ENCODE data around the gene ZNF462.

- TF ChIP-seq POLR2A (IDR thresholded peaks at IDR 0.05): no peak
- TF ChIP-seq CTCF (IDR thresholded peaks at IDR 0.05): no peak
These were observed 3.3 kb downstream of the ZNF462 start for GRCh38 chr9:106866243-106866642.
